ENCODE measurements around the gene LRP2. TPM values are rescaled to one million over a fixed set of nuclear protein-coding genes. Genes with fewer than 3 reads are reported as not detected.
A peak's percentile ranks its signal among the peaks of the same experiment; 100 is the strongest.

LRP2 gene
- total RNA-seq, 6 donors from 2014 or later = 20.0 to 56.5 (median 27.5) TPM

GRCh38 chr2:169360984-169361705 lies 1.2 kb downstream of the LRP2 start:
- Histone ChIP-seq H3K27ac (no peak overlapping the region), H3K4me3 (peak overlapping the region in 3 of 4 donors; percentile 50 to 66 (median 60)), H3K4me1 (peaks cover 34 to 51% (median 36%) of the 10 kb centered on the region in 4 donors), H3K27me3 (peaks cover 0 to 29% (median 8%) of the 10 kb centered on the region in 4 donors), H3K9me3 (no peaks in the 10 kb centered on the region), H3K36me3 (no peaks in the 10 kb centered on the region)
- DNase-seq (peak in 1 of 2 donors; percentile 11), ATAC-seq (ENCODE audit: low FRiP score in 2 of 2) (no peak)
- TF ChIP-seq CTCF (IDR thresholded peaks at IDR 0.05) (no peak), POLR2A (IDR thresholded peaks at IDR 0.05) (no peak), EP300 (IDR thresholded peaks at IDR 0.05) (no peak), POLR2AphosphoS5 (IDR thresholded peaks at IDR 0.05) (no peak)
- WGBS, 2 donors = 16 to 21% methylated on average over 20 of the region's 20 CpGs

- no peak for DNase-seq
- no peak overlapping the region for H3K4me3 ChIP-seq
- no peaks in the 10 kb centered on the region for H3K36me3 ChIP-seq
- no peaks in the 10 kb centered on the region for H3K9me3 ChIP-seq
- peaks cover 17 to 27% (median 18%) of the 10 kb centered on the region in 4 donors for H3K4me1 ChIP-seq
- ATAC-seq (ENCODE audit: low FRiP score in 2 of 2) = no peak
- 94 to 96% methylated on average over 2 of the region's 2 CpGs for WGBS, 2 donors
- TF ChIP-seq EP300 (IDR thresholded peaks at IDR 0.05) = no peak
- TF ChIP-seq CTCF (IDR thresholded peaks at IDR 0.05) = no peak
- no peak for TF ChIP-seq POLR2A (IDR thresholded peaks at IDR 0.05)
- no peak for TF ChIP-seq POLR2AphosphoS5 (IDR thresholded peaks at IDR 0.05)
- peaks cover 0 to 15% (median 7%) of the 10 kb centered on the region in 4 donors for H3K27me3 ChIP-seq
- H3K27ac ChIP-seq = no peak overlapping the region
These were observed 4.3 kb downstream of the LRP2 start for GRCh38 chr2:169358016-169358415.

- H3K9me3 ChIP-seq = no peaks in the 10 kb centered on the region
- no peak for ATAC-seq (ENCODE audit: low FRiP score in 2 of 2)
- no peak for DNase-seq
- TF ChIP-seq POLR2A (IDR thresholded peaks at IDR 0.05) (no peak), EP300 (IDR thresholded peaks at IDR 0.05) (no peak), POLR2AphosphoS5 (IDR thresholded peaks at IDR 0.05) (no peak), CTCF (IDR thresholded peaks at IDR 0.05) (no peak)
- no peaks in the 10 kb centered on the region for H3K27me3 ChIP-seq
- H3K4me1 ChIP-seq = no peaks in the 10 kb centered on the region
- no peaks in the 10 kb centered on the region for H3K36me3 ChIP-seq
- 87 to 92% methylated on average over 2 of the region's 2 CpGs for WGBS, 2 donors
- no peak overlapping the region for H3K27ac ChIP-seq
- H3K4me3 ChIP-seq = no peak overlapping the region
These were observed 8.1 kb downstream of the LRP2 start for GRCh38 chr2:169354244-169354643.

GRCh38 chr2:169351725-169352124 lies 10.6 kb downstream of the LRP2 start:
- DNase-seq (no peak), ATAC-seq (ENCODE audit: low FRiP score in 2 of 2) (no peak)
- Histone ChIP-seq H3K36me3 (no peaks in the 10 kb centered on the region), H3K27me3 (no peaks in the 10 kb centered on the region), H3K4me1 (no peaks in the 10 kb centered on the region), H3K9me3 (no peaks in the 10 kb centered on the region), H3K27ac (no peak overlapping the region), H3K4me3 (no peak overlapping the region)
- 93 to 94% methylated on average over 4 of the region's 4 CpGs for WGBS, 2 donors
- TF ChIP-seq EP300 (IDR thresholded peaks at IDR 0.05) (no peak), POLR2AphosphoS5 (IDR thresholded peaks at IDR 0.05) (no peak), CTCF (IDR thresholded peaks at IDR 0.05) (no peak), POLR2A (IDR thresholded peaks at IDR 0.05) (no peak)

GRCh38 chr2:169349535-169349934 lies 12.8 kb downstream of the LRP2 start:
- no peak for ATAC-seq (ENCODE audit: low FRiP score in 2 of 2)

More at GRCh38 chr2:169349535-169349934, 12.8 kb downstream of the LRP2 start:
- DNase-seq = no peak
- Histone ChIP-seq H3K4me3 (no peak overlapping the region), H3K27me3 (no peaks in the 10 kb centered on the region), H3K4me1 (peaks cover 0 to 2% (median 0%) of the 10 kb centered on the region in 4 donors), H3K27ac (no peak overlapping the region), H3K9me3 (no peaks in the 10 kb centered on the region), H3K36me3 (no peaks in the 10 kb centered on the region)
- 57 to 84% methylated on average over 2 of the region's 2 CpGs for WGBS, 2 donors
- TF ChIP-seq POLR2A (IDR thresholded peaks at IDR 0.05) (no peak), CTCF (IDR thresholded peaks at IDR 0.05) (no peak), EP300 (IDR thresholded peaks at IDR 0.05) (no peak), POLR2AphosphoS5 (IDR thresholded peaks at IDR 0.05) (no peak)

Data from upper lobe of left lung (tissue), 6 donors.